ENCODE results near the gene FOXF1. TPM values are rescaled to one million over a fixed set of nuclear protein-coding genes. Genes with fewer than 3 reads are reported as not detected.

FOXF1 gene
- total RNA-seq, 2 donors from 2014 or later = not detected

GRCh38 chr16:86514481-86515376, 4.4 kb downstream of the FOXF1 start:
- DNase-seq = no peak

GRCh38 chr16:86515413-86515776, 5.1 kb downstream of the FOXF1 start:
- TF ChIP-seq CTCF (conservative IDR thresholded peaks at IDR 0.05) = no peak
- Mint-ChIP-seq H3K9me3 (no peaks in the 10 kb centered on the region), H3K27me3 (ENCODE audit: insufficient read depth) (peaks cover 99% of the 10 kb centered on the region), H3K4me3 (no peak overlapping the region), H3K27ac (no peak overlapping the region), H3K4me1 (peaks cover 9% of the 10 kb centered on the region), H3K36me3 (ENCODE audit: low read depth) (no peaks in the 10 kb centered on the region)
- Histone ChIP-seq H3K9me3 (ENCODE audit: control insufficient read depth, low read length) (no peaks in the 10 kb centered on the region), H3K4me1 (ENCODE audit: control insufficient read depth, insufficient read depth, low read length) (peaks cover 3% of the 10 kb centered on the region), H3K36me3 (ENCODE audit: control insufficient read depth, insufficient read depth, low read length) (no peaks in the 10 kb centered on the region), H3K27me3 (ENCODE audit: control insufficient read depth, insufficient read depth, low read length, poor library complexity, severe bottlenecking) (peaks cover 98% of the 10 kb centered on the region), H3K4me3 (ENCODE audit: low read length) (peak overlapping the region; percentile 68), H3K9ac (ENCODE audit: extremely low read depth, low read length, poor library complexity, severe bottlenecking) (no peak overlapping the region), H3K27ac (ENCODE audit: low read depth, low read length) (no peak overlapping the region)
- 2 to 3% methylated on average over 16 to 29 of the region's 29 CpGs for WGBS, 2 experiments (ENCODE audit: insufficient coverage in 1 of 2, insufficient read length in 1 of 2)
- DNase-seq = peak; percentile 78

More at GRCh38 chr16:86514481-86515376, 4.4 kb downstream of the FOXF1 start:
- Mint-ChIP-seq H3K27me3 (ENCODE audit: insufficient read depth) (peaks cover 100% of the 10 kb centered on the region), H3K9me3 (no peaks in the 10 kb centered on the region), H3K4me3 (no peak overlapping the region), H3K36me3 (ENCODE audit: low read depth) (no peaks in the 10 kb centered on the region), H3K4me1 (peaks cover 9% of the 10 kb centered on the region), H3K27ac (no peak overlapping the region)
- whole genome bisulfite sequencing, 2 experiments (ENCODE audit: insufficient coverage in 1 of 2, insufficient read length in 1 of 2) = 10 to 12% methylated on average over 9 to 17 of the region's 18 CpGs
- Histone ChIP-seq H3K9ac (ENCODE audit: extremely low read depth, low read length, poor library complexity, severe bottlenecking) (no peak overlapping the region), H3K4me1 (ENCODE audit: control insufficient read depth, insufficient read depth, low read length) (peaks cover 3% of the 10 kb centered on the region), H3K9me3 (ENCODE audit: control insufficient read depth, low read length) (no peaks in the 10 kb centered on the region), H3K27me3 (ENCODE audit: control insufficient read depth, insufficient read depth, low read length, poor library complexity, severe bottlenecking) (peaks cover 100% of the 10 kb centered on the region), H3K4me3 (ENCODE audit: low read length) (no peak overlapping the region), H3K27ac (ENCODE audit: low read depth, low read length) (no peak overlapping the region), H3K36me3 (ENCODE audit: control insufficient read depth, insufficient read depth, low read length) (no peaks in the 10 kb centered on the region)
- TF ChIP-seq CTCF (conservative IDR thresholded peaks at IDR 0.05) = no peak

GRCh38 chr16:86515777-86516622, 5.7 kb downstream of the FOXF1 start:
- Histone ChIP-seq H3K9me3 (ENCODE audit: control insufficient read depth, low read length) (no peaks in the 10 kb centered on the region), H3K4me3 (ENCODE audit: low read length) (peak overlapping the region; percentile 68), H3K9ac (ENCODE audit: extremely low read depth, low read length, poor library complexity, severe bottlenecking) (no peak overlapping the region), H3K4me1 (ENCODE audit: control insufficient read depth, insufficient read depth, low read length) (peaks cover 3% of the 10 kb centered on the region), H3K27me3 (ENCODE audit: control insufficient read depth, insufficient read depth, low read length, poor library complexity, severe bottlenecking) (peaks cover 96% of the 10 kb centered on the region), H3K27ac (ENCODE audit: low read depth, low read length) (no peak overlapping the region), H3K36me3 (ENCODE audit: control insufficient read depth, insufficient read depth, low read length) (no peaks in the 10 kb centered on the region)
- no peak overlapping the region for H3K27ac Mint-ChIP-seq
- no peaks in the 10 kb centered on the region for H3K36me3 Mint-ChIP-seq (ENCODE audit: low read depth)
- no peaks in the 10 kb centered on the region for H3K9me3 Mint-ChIP-seq
- WGBS, 2 experiments (ENCODE audit: insufficient coverage in 1 of 2, insufficient read length in 1 of 2) = 2% methylated on average over 40 to 64 of the region's 64 CpGs
- H3K4me3 Mint-ChIP-seq = peak overlapping the region; percentile 45
- H3K27me3 Mint-ChIP-seq (ENCODE audit: insufficient read depth) = peaks cover 95% of the 10 kb centered on the region
- TF ChIP-seq CTCF (conservative IDR thresholded peaks at IDR 0.05) = no peak
- H3K4me1 Mint-ChIP-seq = peaks cover 9% of the 10 kb centered on the region
- DNase-seq = peak; percentile 71

All from endodermal cell (in vitro differentiated cells).